Femur (tissue), 1 donor: ENCODE data around the gene ZNF185.
"Not testable (repeated sequence)": the region's sequence is repeated elsewhere in the genome, so short reads cannot be mapped to it uniquely, and the experiment has no call there.

Experiments
- DNase-seq: peaks from one replicate; pipeline ENCODE4 v3.0.0-alpha.2; 2017

ZNF185 gene

DNA sequence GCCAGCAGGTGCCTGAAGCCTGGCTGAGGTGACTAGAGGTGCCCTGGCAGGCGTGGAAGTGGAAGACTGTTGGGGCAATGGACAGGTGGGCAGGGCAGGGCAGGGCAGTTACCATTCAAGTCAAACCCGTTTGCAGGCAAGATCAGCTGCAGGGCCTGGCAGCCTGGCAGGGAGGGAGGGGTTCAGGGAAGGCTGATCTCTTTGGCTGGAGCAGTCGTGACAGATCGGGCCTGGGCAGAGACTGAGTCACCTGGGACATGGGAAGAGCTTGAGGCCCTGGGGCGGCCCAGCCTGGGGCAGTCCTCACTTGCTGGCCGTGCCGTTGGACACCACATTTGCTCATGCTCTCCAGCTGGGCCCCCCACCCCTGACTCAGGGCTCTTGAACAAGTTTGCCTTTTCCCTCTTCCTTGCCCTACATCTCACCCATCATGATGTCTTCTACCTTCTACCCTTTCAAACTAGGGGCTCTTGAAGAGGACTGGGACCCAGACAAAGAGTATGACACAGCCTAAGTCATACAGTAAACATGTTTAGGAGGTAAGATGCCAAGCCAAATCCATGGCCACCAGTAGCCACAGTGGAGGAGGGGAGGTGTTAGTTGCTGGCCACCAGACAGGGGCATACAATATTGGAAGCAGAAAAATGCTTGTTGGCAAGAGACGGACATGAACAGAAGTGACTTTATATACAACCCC is 2.0 kb upstream of the ZNF185 start:
- no peak for DNase-seq

GRCh38 chrX:152896450-152896849 is 1.4 kb upstream of the ZNF185 start:
- DNase-seq: no peak

- no peak for DNase-seq
Measured at GRCh38 chrX:152898442-152898841, 575 bp downstream of the ZNF185 start.

- no peak for DNase-seq
Measured at GRCh38 chrX:152899111-152899873, 1.4 kb downstream of the ZNF185 start.

- DNase-seq: no peak
Measured at GRCh38 chrX:152899874-152900719, 2.2 kb downstream of the ZNF185 start.

DNA sequence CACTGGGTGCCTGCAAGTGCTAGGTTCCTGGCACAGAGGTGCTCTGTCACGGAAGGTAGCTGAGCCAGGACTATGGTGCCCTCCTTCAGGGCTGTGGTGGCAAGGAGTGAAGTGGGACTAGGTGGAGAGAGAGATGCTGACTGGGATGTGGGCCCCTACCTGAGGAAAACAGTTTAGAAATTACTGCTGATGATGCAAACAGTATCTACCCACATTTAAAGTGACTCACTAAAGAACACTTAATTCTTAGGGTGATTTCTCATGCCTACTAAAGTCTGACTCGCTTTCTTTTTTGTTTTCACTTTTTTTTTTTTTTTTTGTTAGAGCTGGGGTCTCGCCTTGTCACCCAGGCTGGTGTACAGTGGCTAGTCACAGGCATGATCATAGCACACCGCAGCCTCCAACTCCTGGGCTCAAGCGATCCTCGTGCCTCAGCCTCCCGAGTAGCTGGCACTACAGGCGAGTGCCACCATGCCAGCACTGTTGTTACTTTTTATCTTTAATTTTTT is 3.1 kb downstream of the ZNF185 start:
- no peak for DNase-seq

- peak; percentile 59 for DNase-seq
Measured at GRCh38 chrX:152901816-152902501, 4.1 kb downstream of the ZNF185 start.

DNA sequence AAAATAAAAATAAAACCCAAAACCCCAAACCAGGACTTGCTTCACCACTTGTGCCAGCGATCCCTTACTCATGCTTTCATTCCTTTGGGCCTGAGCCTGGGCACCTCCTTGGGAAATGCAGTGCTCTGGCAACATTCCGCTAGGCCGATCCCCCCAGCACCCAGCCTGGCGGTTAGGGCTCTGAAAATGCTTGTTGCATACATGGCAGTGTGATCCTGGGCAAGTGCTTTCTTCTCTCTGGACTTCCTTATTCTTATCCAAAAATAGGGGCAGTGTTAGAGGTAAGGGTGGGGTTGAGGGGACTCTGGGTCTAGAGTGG is 4.6 kb downstream of the ZNF185 start:
- DNase-seq: no peak

DNA sequence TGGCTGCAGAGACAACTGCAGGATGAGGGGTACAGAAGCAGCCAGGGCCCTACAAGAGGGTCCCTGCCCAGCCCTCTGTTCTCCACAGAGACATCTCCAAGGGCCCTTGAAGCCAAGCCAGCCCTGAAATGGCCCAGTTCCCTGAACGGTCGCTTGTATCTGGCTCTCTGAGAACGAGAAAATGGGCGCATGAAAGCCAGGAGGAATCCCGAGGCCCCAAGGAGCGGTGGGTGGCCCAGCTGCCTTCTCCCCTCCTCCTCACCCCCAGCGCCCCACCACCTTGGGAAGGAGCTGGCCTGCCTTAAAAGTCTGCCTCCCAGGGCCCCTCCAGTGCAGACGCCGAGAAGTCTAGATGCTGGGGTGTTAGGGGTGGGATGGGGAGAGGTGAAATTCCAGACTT is 5.7 kb downstream of the ZNF185 start:
- DNase-seq: no peak

- DNase-seq: no peak
Measured at GRCh38 chrX:152904151-152905080, 6.5 kb downstream of the ZNF185 start.

GRCh38 chrX:152905081-152905420 is 7.2 kb downstream of the ZNF185 start:
- no peak for DNase-seq

GRCh38 chrX:152907084-152907651 is 9.3 kb downstream of the ZNF185 start:
- no peak for DNase-seq

- no peak for DNase-seq
Measured at GRCh38 chrX:152908486-152908885, 10.6 kb downstream of the ZNF185 start.

GRCh38 chrX:152910018-152910417 is 12.2 kb downstream of the ZNF185 start:
- DNase-seq: not testable (repeated sequence)

GRCh38 chrX:152912106-152912505 is 14.2 kb downstream of the ZNF185 start:
- DNase-seq: no peak

DNA sequence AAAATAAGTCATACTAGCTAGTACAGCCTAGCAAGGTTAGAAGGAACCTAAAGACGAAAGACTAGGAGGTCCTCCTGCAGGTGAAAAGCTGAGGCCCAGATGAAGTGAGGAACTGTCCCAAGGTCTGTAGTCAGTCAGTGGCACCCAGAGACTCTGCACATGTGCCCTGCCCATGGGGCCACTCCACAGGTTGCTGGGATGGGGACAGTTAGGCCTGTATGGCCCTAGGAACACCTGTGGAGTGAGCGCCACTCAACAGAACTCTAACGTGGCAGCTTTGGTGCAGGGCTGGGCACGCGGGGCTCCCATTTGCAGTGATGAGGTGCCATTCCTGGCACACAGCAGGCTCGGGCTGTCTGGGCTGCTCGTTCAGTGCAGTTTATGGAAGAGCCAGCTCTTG is 14.8 kb downstream of the ZNF185 start:
- no peak for DNase-seq

GRCh38 chrX:152913346-152913745 is 15.5 kb downstream of the ZNF185 start:
- DNase-seq: no peak

DNA sequence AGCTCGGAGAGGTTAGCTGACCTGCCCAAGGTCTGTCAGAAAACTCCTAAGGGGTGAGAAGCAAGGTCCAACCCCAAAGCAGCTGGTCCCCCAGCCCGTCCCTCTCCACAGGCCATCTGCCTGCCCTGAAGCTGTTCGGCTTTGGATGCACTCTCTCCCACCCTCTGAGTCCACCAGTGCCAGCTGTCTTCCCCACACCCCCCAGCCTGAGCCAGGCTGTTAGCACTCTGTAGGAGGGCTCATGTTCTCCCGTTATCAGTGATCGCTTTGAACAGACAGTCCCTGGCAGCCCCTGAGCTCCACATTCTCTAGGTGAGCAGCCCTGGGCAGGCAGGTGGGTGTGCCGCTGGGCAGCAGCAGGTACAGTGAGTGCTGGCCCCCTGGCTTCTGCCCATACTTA is 16.0 kb downstream of the ZNF185 start:
- DNase-seq: no peak

GRCh38 chrX:152915541-152916241 is 17.8 kb downstream of the ZNF185 start:
- DNase-seq: no peak

DNA sequence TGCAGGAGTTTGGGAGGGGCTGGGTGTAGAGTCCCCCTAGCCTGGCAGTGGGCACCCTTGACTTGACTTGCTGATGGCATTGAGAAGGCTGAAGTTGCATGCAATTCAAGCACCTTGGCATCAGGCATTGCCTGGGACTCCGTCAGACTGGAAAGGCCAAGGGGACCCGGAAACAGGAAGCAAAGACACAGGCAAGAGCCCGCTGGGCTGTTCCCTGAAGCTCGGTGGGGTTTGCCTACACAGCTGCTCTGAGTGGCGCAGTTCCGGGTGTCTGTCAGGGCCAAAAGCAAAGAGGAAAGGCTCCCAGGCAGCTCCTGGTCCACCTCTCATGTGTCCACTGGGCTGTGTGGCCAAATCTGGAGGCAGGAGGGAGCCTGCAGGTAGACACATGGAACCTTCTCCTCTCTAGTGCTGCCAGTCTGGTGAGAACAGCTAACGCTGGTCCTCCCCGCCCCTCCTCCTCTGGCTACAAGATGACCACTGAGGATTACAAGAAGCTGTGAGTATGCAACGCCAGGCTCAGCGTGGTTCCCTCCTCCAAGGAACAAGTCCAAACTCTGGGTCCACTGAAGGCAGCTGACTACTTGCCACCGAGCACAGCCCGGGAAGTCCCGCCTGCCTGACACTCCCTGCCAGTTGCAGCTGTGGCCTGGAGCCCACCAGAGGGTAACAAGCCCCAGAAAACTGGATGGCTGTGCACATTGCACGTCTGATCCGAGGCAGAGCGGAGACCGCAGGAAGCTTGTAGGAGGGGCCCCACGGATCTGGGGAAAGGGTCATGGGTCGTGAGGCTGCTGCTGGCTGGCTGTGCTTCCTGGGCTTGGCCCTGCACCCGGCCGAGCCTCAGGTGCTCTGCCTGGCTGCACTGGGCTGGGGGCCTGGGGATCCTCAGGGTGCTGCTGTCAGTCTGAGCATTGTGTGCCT is 20.1 kb downstream of the ZNF185 start:
- DNase-seq: no peak
